GM23248 (cell line): ENCODE data around the gene EAF2. TPM values are rescaled to one million over a fixed set of nuclear protein-coding genes. Genes with fewer than 3 reads are reported as not detected.

ENCODE experiments used
- DNase-seq: peaks from one replicate; pipeline ENCODE4 v3.0.0-alpha.2; 2015
- H2AFZ ChIP-seq: fragments of 200-600 bp; sonication (generic); 2 replicates; pipeline ENCODE4 v1.6.1; 2016; ENCODE audit warnings: antibody characterized with exemption
- H3F3A ChIP-seq: fragments of 200-600 bp; sonication (generic); 2 replicates; pipeline ENCODE4 v1.6.1; 2016; ENCODE audit warnings: mild to moderate bottlenecking, antibody characterized with exemption, mixed run types; ENCODE audit not compliant: insufficient read depth
- H3K27ac ChIP-seq: fragments of 200-600 bp; sonication (generic); 2 replicates; pipeline ENCODE4 v1.5.1; 2016; ENCODE audit warnings: mild to moderate bottlenecking
- H3K27me3 ChIP-seq: fragments of 200-600 bp; sonication (generic); replicated peaks from 2 replicates; pipeline ENCODE4 v1.6.1; 2016; ENCODE audit warnings: mild to moderate bottlenecking; ENCODE audit not compliant: insufficient read depth
- H3K36me3 ChIP-seq: fragments of 200-600 bp; sonication (generic); 2 replicates; pipeline ENCODE4 v1.6.1; 2016; ENCODE audit warnings: low read depth, mild to moderate bottlenecking
- H3K4me1 ChIP-seq: fragments of 200-600 bp; sonication (generic); 2 replicates; pipeline ENCODE4 v1.6.1; 2016; ENCODE audit warnings: mild to moderate bottlenecking; ENCODE audit not compliant: insufficient read depth
- H3K4me2 ChIP-seq: fragments of 200-600 bp; sonication (generic); one replicate; pipeline ENCODE4 v1.6.1; 2016; ENCODE audit warnings: mild to moderate bottlenecking; ENCODE audit not compliant: unreplicated experiment
- H3K4me3 ChIP-seq: fragments of 200-600 bp; sonication (generic); 2 replicates; pipeline ENCODE4 v1.5.1; 2016; ENCODE audit warnings: mild to moderate bottlenecking
- H3K79me2 ChIP-seq: fragments of 200-600 bp; sonication (generic); 2 replicates; pipeline ENCODE4 v1.6.1; 2016; ENCODE audit warnings: mild to moderate bottlenecking; ENCODE audit not compliant: insufficient read depth
- H3K9ac ChIP-seq: fragments of 200-600 bp; sonication (generic); 2 replicates; pipeline ENCODE4 v1.6.1; 2016; ENCODE audit warnings: mild to moderate bottlenecking
- H3K9me2 ChIP-seq: fragments of 200-600 bp; sonication (generic); 2 replicates; pipeline ENCODE4 v1.6.1; 2016; ENCODE audit warnings: mixed run types, mild to moderate bottlenecking, moderate library complexity; ENCODE audit not compliant: insufficient read depth
- H3K9me3 ChIP-seq: fragments of 200-600 bp; sonication (generic); one replicate; pipeline ENCODE4 v1.6.1; 2017; ENCODE audit warnings: low read depth
- H4K20me1 ChIP-seq: fragments of 200-600 bp; sonication (generic); 2 replicates; pipeline ENCODE4 v1.6.0; 2016; ENCODE audit not compliant: insufficient read depth
- EZH2 ChIP-seq: fragments of 200-600 bp; sonication (generic); IDR thresholded peaks from 2 replicates; pipeline ENCODE4 v1.6.1; 2018; ENCODE audit warnings: antibody characterized with exemption, mild to moderate bottlenecking; ENCODE audit not compliant: insufficient read depth, poor library complexity, severe bottlenecking
- EZH2phosphoT487 ChIP-seq: fragments of 200-600 bp; sonication (generic); IDR thresholded peaks from 2 replicates; pipeline ENCODE4 v1.6.1; 2018; ENCODE audit warnings: antibody characterized with exemption, moderate library complexity, mild to moderate bottlenecking, low read depth; ENCODE audit not compliant: insufficient read depth
- WGBS, 2 experiments: methylation state at CpG; one replicate each; pipeline ENCODE4 v1.1.6; 2015 to 2017; ENCODE audit warnings: low lambda C conversion rate in 2 of 2, low coverage in 1 of 2; ENCODE audit errors: missing lambda C conversion rate in 2 of 2; 5-methylcytosine and 5-hydroxymethylcytosine counted together
- in situ Hi-C: fragments of 300-500 bp; cut with MboI; formaldehyde crosslinking; loops from 2 replicates; pipeline ENCODE4 v1.15.0; 2020
- polyA plus RNA-seq: library from polyadenylated mRNA; unstranded; fragments of >200 nt; fragmentation: Nextera tagmentation; extraction: Ambion mirVana; gene quantifications from 2 replicates; pipeline ENCODE4 v1.2.1, GENCODE V29; 2016
- total RNA-seq: library from RNA; depleted of rRNA; stranded (reverse); fragments of >200 nt; shearing (Covaris generic); gene quantifications from 2 replicates; pipeline ENCODE4 v1.2.3, GENCODE V29; 2014

Gene EAF2
- total and polyA plus RNA-seq, 2 experiments from 2014 or later, result 0.65 to 1.1 TPM

GRCh38 chr3:121863801-121864200 is 28.8 kb downstream of the EAF2 start:
- H3K79me2 ChIP-seq, result no peaks in the 10 kb centered on the region
- H2AFZ ChIP-seq, result no peak overlapping the region
- in situ Hi-C loops, result no loop called here
- H3K27me3 ChIP-seq, result no peaks in the 10 kb centered on the region
- no peak overlapping the region for H3K27ac ChIP-seq
- no peaks in the 10 kb centered on the region for H3F3A ChIP-seq
- no peak for DNase-seq
- no peaks in the 10 kb centered on the region for H3K36me3 ChIP-seq
- H3K4me3 ChIP-seq, result no peak overlapping the region
- no peaks in the 10 kb centered on the region for H4K20me1 ChIP-seq
- H3K4me1 ChIP-seq, result no peaks in the 10 kb centered on the region
- no peak overlapping the region for H3K4me2 ChIP-seq
- no peak for TF ChIP-seq EZH2phosphoT487
- H3K9me3 ChIP-seq, result no peaks in the 10 kb centered on the region
- H3K9me2 ChIP-seq, result no peaks in the 10 kb centered on the region
- H3K9ac ChIP-seq, result no peak overlapping the region

GRCh38 chr3:121869736-121870135 is 34.7 kb downstream of the EAF2 start:
- Histone ChIP-seq H3K4me3 (no peak overlapping the region), H3F3A (no peaks in the 10 kb centered on the region), H3K9me2 (no peaks in the 10 kb centered on the region), H2AFZ (no peak overlapping the region), H4K20me1 (no peaks in the 10 kb centered on the region), H3K9me3 (no peaks in the 10 kb centered on the region), H3K4me1 (no peaks in the 10 kb centered on the region), H3K27ac (no peak overlapping the region), H3K4me2 (no peak overlapping the region), H3K27me3 (no peaks in the 10 kb centered on the region), H3K36me3 (no peaks in the 10 kb centered on the region), H3K9ac (no peak overlapping the region), H3K79me2 (no peaks in the 10 kb centered on the region)
- WGBS, 2 experiments, result 80 to 85% methylated on average over 2 of the region's 2 CpGs
- no peak for DNase-seq
- in situ Hi-C loops, result no loop called here
- no peak for TF ChIP-seq EZH2phosphoT487
- no peak for TF ChIP-seq EZH2

DNA sequence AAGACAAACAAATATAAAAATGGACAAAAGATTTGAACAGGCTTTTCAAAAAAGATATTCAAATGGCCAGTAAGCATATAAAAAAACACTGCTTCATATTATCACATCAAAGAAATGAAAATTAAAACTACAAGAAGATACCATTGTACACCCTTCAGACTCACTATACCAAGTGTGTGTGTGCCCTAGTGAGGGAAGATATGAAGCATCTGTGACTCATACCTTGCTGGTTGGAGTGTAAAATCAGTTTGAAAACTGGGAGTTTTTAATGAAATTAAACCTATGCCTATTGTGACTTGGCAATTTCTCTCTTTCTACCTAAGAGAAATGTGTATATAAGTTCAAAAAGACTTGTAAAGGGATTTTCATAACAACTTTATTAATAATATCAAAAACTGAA is 35.7 kb downstream of the EAF2 start:
- Histone ChIP-seq H2AFZ (no peak overlapping the region), H3K4me1 (no peaks in the 10 kb centered on the region), H3K27ac (no peak overlapping the region), H3K36me3 (no peaks in the 10 kb centered on the region), H3K4me2 (no peak overlapping the region), H3F3A (no peaks in the 10 kb centered on the region), H4K20me1 (no peaks in the 10 kb centered on the region), H3K9me3 (no peaks in the 10 kb centered on the region), H3K27me3 (no peaks in the 10 kb centered on the region), H3K4me3 (no peak overlapping the region), H3K9ac (no peak overlapping the region), H3K9me2 (no peaks in the 10 kb centered on the region), H3K79me2 (no peaks in the 10 kb centered on the region)
- peak; percentile 19 for DNase-seq
- TF ChIP-seq EZH2phosphoT487 (no peak), EZH2 (no peak)
- in situ Hi-C loops, result no loop called here

DNA sequence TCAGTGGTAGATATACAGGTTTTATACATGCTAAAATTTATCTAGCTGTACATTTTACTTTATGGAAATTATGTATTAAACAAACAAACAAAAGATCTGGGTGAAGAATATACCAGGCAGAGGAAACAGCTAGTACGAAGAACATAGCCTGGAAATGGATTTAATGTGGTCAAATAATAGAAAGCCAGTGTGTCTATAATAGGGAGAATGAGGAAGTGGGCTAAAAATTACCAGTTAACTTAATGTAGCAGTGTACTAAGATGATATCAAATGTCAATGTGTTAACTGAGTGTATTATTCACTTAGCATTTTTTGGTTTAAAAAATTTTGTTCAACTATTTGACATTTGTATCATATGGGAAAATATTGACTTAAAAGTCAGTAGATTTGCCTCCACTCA is 36.4 kb downstream of the EAF2 start:
- in situ Hi-C loops, result no loop called here
- no peak for DNase-seq

DNA sequence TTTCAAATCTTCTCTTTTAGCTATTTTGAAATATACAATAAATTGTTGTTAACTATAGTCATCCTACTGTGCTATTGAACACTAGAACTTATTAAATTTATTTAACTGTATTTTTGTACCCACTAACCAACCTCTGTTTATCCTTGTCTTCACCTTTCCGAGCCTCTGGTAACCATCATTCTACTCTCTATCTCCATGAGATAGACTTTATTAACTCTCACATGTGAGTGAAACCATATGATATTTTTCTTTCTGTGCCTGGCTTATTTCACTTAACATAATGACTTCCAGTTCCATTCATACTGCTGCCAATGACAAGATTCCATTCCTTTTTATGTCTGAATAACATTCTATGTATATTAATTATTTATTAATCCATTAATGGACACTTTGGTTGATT is 43.4 kb downstream of the EAF2 start:
- Histone ChIP-seq H3K9ac (no peak overlapping the region), H2AFZ (no peak overlapping the region), H3K9me3 (no peaks in the 10 kb centered on the region), H3K36me3 (no peaks in the 10 kb centered on the region), H3K9me2 (no peaks in the 10 kb centered on the region), H3K4me2 (no peak overlapping the region), H3F3A (no peaks in the 10 kb centered on the region), H3K27me3 (no peaks in the 10 kb centered on the region), H3K79me2 (no peaks in the 10 kb centered on the region), H4K20me1 (no peaks in the 10 kb centered on the region), H3K4me3 (no peak overlapping the region), H3K27ac (no peak overlapping the region), H3K4me1 (no peaks in the 10 kb centered on the region)
- no peak for DNase-seq
- in situ Hi-C loops, result no loop called here
- TF ChIP-seq EZH2phosphoT487, result no peak
- TF ChIP-seq EZH2, result no peak
- WGBS, 2 experiments, result 0 to 6% methylated on average over 1 of the region's 1 CpG

More for the DNA sequence above, 36.4 kb downstream of the EAF2 start:
- WGBS, 2 experiments, result 46 to 52% methylated on average over 1 of the region's 1 CpG
- H3K4me1 ChIP-seq, result no peaks in the 10 kb centered on the region
- no peak overlapping the region for H3K9ac ChIP-seq
- H3K79me2 ChIP-seq, result no peaks in the 10 kb centered on the region
- H3K9me3 ChIP-seq, result no peaks in the 10 kb centered on the region
- H3K27ac ChIP-seq, result no peak overlapping the region
- TF ChIP-seq EZH2 (no peak), EZH2phosphoT487 (no peak)
- H4K20me1 ChIP-seq, result no peaks in the 10 kb centered on the region
- no peak overlapping the region for H2AFZ ChIP-seq
- no peaks in the 10 kb centered on the region for H3K36me3 ChIP-seq
- H3K4me2 ChIP-seq, result no peak overlapping the region
- H3F3A ChIP-seq, result no peaks in the 10 kb centered on the region
- no peak overlapping the region for H3K4me3 ChIP-seq
- H3K27me3 ChIP-seq, result no peaks in the 10 kb centered on the region
- H3K9me2 ChIP-seq, result no peaks in the 10 kb centered on the region
